MM.1S (cell line): ENCODE measurements around the gene TCERG1L.

Source experiments
- DNase-seq: peaks from one replicate; pipeline ENCODE4 v3.0.0-alpha.2; 2015
- H2AFZ ChIP-seq: fragments of 300-600 bp; sonication (generic); 2 replicates; pipeline ENCODE4 v1.6.0; 2016; ENCODE audit warnings: antibody characterized with exemption, low read length
- H3F3A ChIP-seq: fragments of 300-600 bp; sonication (generic); 2 replicates; pipeline ENCODE4 v1.6.1; 2016; ENCODE audit warnings: mild to moderate bottlenecking, antibody characterized with exemption, low read length, moderate library complexity, mixed read lengths; ENCODE audit not compliant: insufficient read depth
- H3K27ac ChIP-seq: fragments of 300-600 bp; sonication (generic); 2 replicates; pipeline ENCODE4 v1.5.1; 2016; ENCODE audit warnings: mild to moderate bottlenecking, low read length
- H3K27me3 ChIP-seq: fragments of 300-600 bp; sonication (generic); replicated peaks from 2 replicates; pipeline ENCODE4 v1.6.0; 2016; ENCODE audit warnings: low read length; ENCODE audit not compliant: insufficient read depth
- H3K36me3 ChIP-seq: fragments of 300-600 bp; sonication (generic); replicated peaks from 2 replicates; pipeline ENCODE4 v1.6.1; 2016; ENCODE audit warnings: mild to moderate bottlenecking, low read length, mixed read lengths; ENCODE audit not compliant: insufficient read depth
- H3K4me1 ChIP-seq: fragments of 300-600 bp; sonication (generic); 2 replicates; pipeline ENCODE4 v1.6.1; 2016; ENCODE audit warnings: low read length, mixed read lengths
- H3K4me2 ChIP-seq: fragments of 300-600 bp; sonication (generic); 2 replicates; pipeline ENCODE4 v1.6.0; 2016; ENCODE audit warnings: low read depth, low read length
- H3K4me3 ChIP-seq: fragments of 300-600 bp; sonication (generic); 2 replicates; pipeline ENCODE4 v1.5.1; 2016; ENCODE audit warnings: low read length, mixed read lengths
- H3K79me2 ChIP-seq: fragments of 300-600 bp; sonication (generic); 2 replicates; pipeline ENCODE4 v1.6.1; 2016; ENCODE audit warnings: mixed run types, low read length, mixed read lengths
- H3K9ac ChIP-seq: fragments of 300-600 bp; sonication (generic); 2 replicates; pipeline ENCODE4 v1.6.1; 2016; ENCODE audit warnings: low read length, mixed read lengths
- H3K9me2 ChIP-seq: fragments of 300-600 bp; sonication (generic); replicated peaks from 2 replicates; pipeline ENCODE4 v1.6.1; 2016; ENCODE audit warnings: mild to moderate bottlenecking, low read length, mixed read lengths; ENCODE audit not compliant: insufficient read depth
- H3K9me3 ChIP-seq: fragments of 300-600 bp; sonication (generic); replicated peaks from 2 replicates; pipeline ENCODE4 v1.6.1; 2016; ENCODE audit warnings: mild to moderate bottlenecking, low read length, mixed read lengths; ENCODE audit not compliant: insufficient read depth
- H4K20me1 ChIP-seq: fragments of 300-600 bp; sonication (generic); 2 replicates; pipeline ENCODE4 v1.6.1; 2016; ENCODE audit warnings: mild to moderate bottlenecking, low read length, moderate library complexity, mixed read lengths; ENCODE audit not compliant: insufficient read depth
- CTCF ChIP-seq: fragments of 300-600 bp; sonication (generic); IDR thresholded peaks from 2 replicates; pipeline ENCODE4 v1.5.1; 2016; ENCODE audit warnings: antibody characterized with exemption, low read length, mixed read lengths
- EZH2 ChIP-seq: fragments of 300-600 bp; sonication (generic); optimal IDR thresholded peaks from 2 replicates; pipeline ENCODE3; 2017; ENCODE audit warnings: low read depth, mild to moderate bottlenecking, antibody characterized with exemption, low read length, mixed read lengths
- EZH2phosphoT487 ChIP-seq: fragments of 300-600 bp; sonication (generic); IDR thresholded peaks from 2 replicates; pipeline ENCODE4 v1.6.1; 2018; ENCODE audit warnings: antibody characterized with exemption, low read length

TCERG1L gene

GRCh38 chr10:131070856-131071255 lies 240.7 kb downstream of the TCERG1L start:
- no peaks in the 10 kb centered on the region for H3K4me1 ChIP-seq
- TF ChIP-seq EZH2, result no peak
- no peak for TF ChIP-seq CTCF
- TF ChIP-seq EZH2phosphoT487, result no peak
- no peaks in the 10 kb centered on the region for H3F3A ChIP-seq
- H3K27ac ChIP-seq, result no peak overlapping the region
- H4K20me1 ChIP-seq, result no peaks in the 10 kb centered on the region
- H3K9me3 ChIP-seq, result no peaks in the 10 kb centered on the region
- no peak overlapping the region for H3K9ac ChIP-seq
- no peaks in the 10 kb centered on the region for H3K27me3 ChIP-seq
- no peaks in the 10 kb centered on the region for H3K79me2 ChIP-seq
- H3K4me2 ChIP-seq, result no peak overlapping the region
- no peak overlapping the region for H2AFZ ChIP-seq
- H3K36me3 ChIP-seq, result no peaks in the 10 kb centered on the region
- no peak overlapping the region for H3K4me3 ChIP-seq
- no peak for DNase-seq
- no peaks in the 10 kb centered on the region for H3K9me2 ChIP-seq

GRCh38 chr10:131068760-131069159 lies 242.8 kb downstream of the TCERG1L start:
- no peaks in the 10 kb centered on the region for H3K36me3 ChIP-seq
- no peaks in the 10 kb centered on the region for H3K9me2 ChIP-seq
- no peaks in the 10 kb centered on the region for H3K79me2 ChIP-seq
- no peaks in the 10 kb centered on the region for H3K4me1 ChIP-seq
- TF ChIP-seq CTCF, result no peak
- no peak for TF ChIP-seq EZH2
- TF ChIP-seq EZH2phosphoT487, result no peak
- no peak overlapping the region for H3K4me3 ChIP-seq
- no peaks in the 10 kb centered on the region for H4K20me1 ChIP-seq
- H3F3A ChIP-seq, result no peaks in the 10 kb centered on the region
- no peaks in the 10 kb centered on the region for H3K27me3 ChIP-seq
- H2AFZ ChIP-seq, result no peak overlapping the region
- no peak for DNase-seq
- H3K9ac ChIP-seq, result no peak overlapping the region
- H3K9me3 ChIP-seq, result no peaks in the 10 kb centered on the region
- H3K4me2 ChIP-seq, result no peak overlapping the region
- H3K27ac ChIP-seq, result no peak overlapping the region

GRCh38 chr10:131068311-131068710 lies 243.2 kb downstream of the TCERG1L start:
- DNase-seq, result no peak
- Histone ChIP-seq H3K9me2 (no peaks in the 10 kb centered on the region), H2AFZ (no peak overlapping the region), H3K4me2 (no peak overlapping the region), H3F3A (no peaks in the 10 kb centered on the region), H3K79me2 (no peaks in the 10 kb centered on the region), H3K9ac (no peak overlapping the region), H3K4me1 (no peaks in the 10 kb centered on the region), H3K9me3 (no peaks in the 10 kb centered on the region), H3K4me3 (no peak overlapping the region), H3K36me3 (no peaks in the 10 kb centered on the region), H3K27me3 (no peaks in the 10 kb centered on the region), H4K20me1 (no peaks in the 10 kb centered on the region), H3K27ac (no peak overlapping the region)
- no peak for TF ChIP-seq EZH2
- TF ChIP-seq CTCF, result no peak
- TF ChIP-seq EZH2phosphoT487, result no peak
